ENCODE results near the gene LGALS7B. TPM values are rescaled to one million over a fixed set of nuclear protein-coding genes. Genes with fewer than 3 reads are reported as not detected.

Gene LGALS7B
- total and polyA plus RNA-seq, 10 of the 15 experiments (the other 5 are each of a cell fraction or from before 2014, with no cell fraction given) = not detected

DNA sequence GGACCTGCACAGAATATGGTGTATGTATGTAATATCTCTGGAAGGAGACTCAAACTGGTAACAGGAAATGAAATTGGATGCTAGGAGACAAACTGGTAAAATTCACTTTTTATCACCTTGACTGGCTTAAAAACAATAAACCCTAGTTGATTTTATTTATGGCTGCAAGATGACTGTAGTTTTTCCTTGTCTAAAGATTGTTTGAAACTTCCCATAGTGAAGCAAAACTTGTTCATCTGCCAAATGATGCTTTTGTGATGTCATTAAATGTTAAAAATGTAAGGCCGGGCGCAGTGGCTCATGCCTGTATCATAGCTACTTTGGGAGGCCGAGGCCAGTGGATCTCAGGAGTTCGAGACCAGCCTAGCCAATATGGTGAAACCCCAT lies 45.1 kb downstream of the LGALS7B start (continued):
- TF ChIP-seq EGR1 (IDR thresholded peaks at IDR 0.05; ENCODE audit: borderline replicate concordance in 1 of 2, low read depth in 2 of 2, low read length in 2 of 2) (no peak), NBN (IDR thresholded peaks at IDR 0.05) (no peak), NFYB (IDR thresholded peaks at IDR 0.05; ENCODE audit: insufficient read depth, low read depth, low read length) (no peak), NR2C2 (IDR thresholded peaks at IDR 0.05; ENCODE audit: borderline replicate concordance, control insufficient read depth, insufficient read length, low read depth) (no peak)
- TF ChIP-seq, protein P1, sequence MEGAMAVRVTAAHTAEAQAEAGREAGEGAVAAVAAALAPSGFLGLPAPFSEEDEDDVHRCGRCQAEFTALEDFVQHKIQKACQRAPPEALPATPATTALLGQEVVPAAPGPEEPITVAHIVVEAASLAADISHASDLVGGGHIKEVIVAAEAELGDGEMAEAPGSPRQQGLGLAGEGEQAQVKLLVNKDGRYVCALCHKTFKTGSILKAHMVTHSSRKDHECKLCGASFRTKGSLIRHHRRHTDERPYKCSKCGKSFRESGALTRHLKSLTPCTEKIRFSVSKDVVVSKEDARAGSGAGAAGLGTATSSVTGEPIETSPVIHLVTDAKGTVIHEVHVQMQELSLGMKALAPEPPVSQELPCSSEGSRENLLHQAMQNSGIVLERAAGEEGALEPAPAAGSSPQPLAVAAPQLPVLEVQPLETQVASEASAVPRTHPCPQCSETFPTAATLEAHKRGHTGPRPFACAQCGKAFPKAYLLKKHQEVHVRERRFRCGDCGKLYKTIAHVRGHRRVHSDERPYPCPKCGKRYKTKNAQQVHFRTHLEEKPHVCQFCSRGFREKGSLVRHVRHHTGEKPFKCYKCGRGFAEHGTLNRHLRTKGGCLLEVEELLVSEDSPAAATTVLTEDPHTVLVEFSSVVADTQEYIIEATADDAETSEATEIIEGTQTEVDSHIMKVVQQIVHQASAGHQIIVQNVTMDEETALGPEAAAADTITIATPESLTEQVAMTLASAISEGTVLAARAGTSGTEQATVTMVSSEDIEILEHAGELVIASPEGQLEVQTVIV (IDR thresholded peaks at IDR 0.05; ENCODE audit: borderline replicate concordance, partially characterized antibody) = no peak

DNA sequence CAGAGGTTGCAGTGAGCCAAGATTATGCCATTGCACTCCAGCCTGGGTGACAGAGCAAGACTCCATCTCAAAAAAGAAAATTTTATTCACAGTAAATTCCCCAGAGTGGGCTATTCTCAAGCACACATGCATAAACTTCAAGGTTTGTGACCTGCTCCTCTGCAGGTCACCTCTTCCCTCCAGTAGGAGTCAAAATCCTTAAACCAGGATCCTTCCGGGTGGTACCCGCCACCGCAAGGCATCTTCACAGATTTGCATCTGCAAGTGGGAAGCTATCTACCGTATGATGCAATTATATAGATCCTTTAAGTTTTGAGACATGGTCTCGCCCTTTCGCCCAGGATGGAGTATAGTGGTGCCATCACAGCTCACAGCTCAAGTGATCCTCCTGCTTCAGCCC lies 45.6 kb downstream of the LGALS7B start:
- H3K36me3 ChIP-seq (ENCODE audit: control insufficient read depth in 2 of 2, insufficient read depth in 2 of 2, low read length in 1 of 2) = peaks cover 26 to 32% of the 10 kb centered on the region in 2 experiments
- no peak overlapping the region for H3K4me2 ChIP-seq (ENCODE audit: control insufficient read depth, insufficient read depth)
- FAIRE-seq (no peak), DNase-seq (ENCODE audit: low read depth, low spot score) (no peak), ATAC-seq (no peak)
- in situ Hi-C loops (cut with MboI) (no loop called here), intact Hi-C loops (cut with micrococcal nuclease; ENCODE audit: unreplicated experiment) (loop anchor here (10.0 kb wide), 2 partner anchors 50 to 290 kb away; no protein-coding TSS in a partner anchor)
- ChIA-PET CTCF (interaction anchor here (0.6 to 1.7 kb wide), 4 partner anchors 14 to 219 kb away, joined by 4 to 5 read pairs (median 4); no protein-coding TSS in a partner anchor), POLR2A (interaction anchor here (6.1 kb wide), 1 partner anchor 13 kb away, joined by 43 read pairs; no protein-coding TSS in a partner anchor), RAD21 (ENCODE audit: unreplicated experiment) (no interaction called here), SMC1A (ENCODE audit: uncharacterized antibody, unreplicated experiment) (no interaction called here)
- H3K27me3 ChIP-seq (replicated peaks in 1 of 2; ENCODE audit: control insufficient read depth in 2 of 2, insufficient read depth in 2 of 2, low read length in 1 of 2) = no peaks in the 10 kb centered on the region
- WGBS (ENCODE audit: insufficient coverage, insufficient replicate concordance, low lambda C conversion rate, missing lambda C conversion rate) = 95% methylated on average over 6 of the region's 6 CpGs
- no peaks in the 10 kb centered on the region for H3K9me3 ChIP-seq (replicated peaks; ENCODE audit: control insufficient read depth, insufficient read depth, low read length)
- no TSS peak for BruUV-seq (replicated peaks)
- no peaks in the 10 kb centered on the region; the same call in 1 of the 2 replicates for H4K20me1 ChIP-seq (ENCODE audit: control insufficient read depth, insufficient read depth)
- H3K27ac ChIP-seq (ENCODE audit: control insufficient read depth, insufficient read depth) = no peak overlapping the region
- H2AFZ ChIP-seq (ENCODE audit: control insufficient read depth, low read depth, low read length) = no peak overlapping the region
- no peaks in the 10 kb centered on the region; the same call in 1 of the 2 replicates for H3K4me1 ChIP-seq (ENCODE audit: control insufficient read depth, insufficient read depth, low read length)
- H3K79me2 ChIP-seq (ENCODE audit: control insufficient read depth, insufficient read depth, low read length) = peaks cover 11% of the 10 kb centered on the region
- H3K4me3 ChIP-seq = no peak overlapping the region
- H3K9ac ChIP-seq (ENCODE audit: control insufficient read depth, insufficient read depth, low read length) = no peak overlapping the region
- TF ChIP-seq CBX3 (IDR thresholded peaks at IDR 0.05; ENCODE audit: borderline replicate concordance, low read depth) (no peak), NFYB (IDR thresholded peaks at IDR 0.05; ENCODE audit: insufficient read depth, low read depth, low read length) (no peak), FOXK2 (IDR thresholded peaks at IDR 0.05) (no peak), YBX1 (IDR thresholded peaks at IDR 0.05) (no peak), HCFC1 (IDR thresholded peaks at IDR 0.05; ENCODE audit: low read length) (no peak)

All from GM12878 (cell line).